Stimulated activated CD4-positive, alpha-beta T cell treated with anti-CD3 and anti-CD28 coated beads, Interleukin-15, amount 100 ng/mL, for 1 hour (primary cell): Measurements from ENCODE around the gene KRTAP10-3.

ENCODE experiments used
- DNase-seq, 2 donors: peaks; one replicate each; pipeline ENCODE4 v3.0.0-alpha.2; 2020; ENCODE audit warnings: low read depth in 1 of 2, low spot score in 1 of 2

KRTAP10-3 gene

DNA sequence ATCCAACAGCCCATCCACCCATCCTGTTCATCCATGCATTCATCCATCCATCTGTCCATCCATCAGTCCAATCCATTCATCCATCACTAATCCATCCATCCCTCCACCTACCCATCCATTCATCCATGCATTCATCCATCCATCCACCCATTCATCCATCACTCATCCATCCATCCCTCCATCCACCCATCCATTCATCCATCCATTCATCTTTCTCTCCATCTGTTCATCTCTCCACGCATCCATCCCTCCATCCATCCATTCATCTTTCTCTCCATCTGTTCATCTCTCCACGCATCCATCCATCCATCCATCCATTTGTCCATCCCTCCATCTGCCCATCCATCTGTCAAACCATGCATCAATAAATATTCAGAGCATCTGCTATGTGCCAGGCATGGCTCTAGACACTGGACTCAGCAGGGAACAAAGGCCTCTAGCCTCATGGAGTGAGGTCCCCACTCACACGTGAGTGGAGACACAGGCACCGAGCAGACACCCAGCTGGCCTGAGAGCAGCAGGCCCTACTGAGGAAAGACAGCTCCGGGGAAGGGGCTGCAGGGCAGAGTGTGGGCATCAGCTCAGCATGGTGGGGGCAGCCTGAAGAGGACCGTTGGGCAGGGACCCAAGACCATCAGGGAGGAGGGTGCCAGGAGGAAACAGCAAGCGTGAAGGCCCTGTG is 28.2 kb downstream of the KRTAP10-3 start:
- no peak for DNase-seq

DNA sequence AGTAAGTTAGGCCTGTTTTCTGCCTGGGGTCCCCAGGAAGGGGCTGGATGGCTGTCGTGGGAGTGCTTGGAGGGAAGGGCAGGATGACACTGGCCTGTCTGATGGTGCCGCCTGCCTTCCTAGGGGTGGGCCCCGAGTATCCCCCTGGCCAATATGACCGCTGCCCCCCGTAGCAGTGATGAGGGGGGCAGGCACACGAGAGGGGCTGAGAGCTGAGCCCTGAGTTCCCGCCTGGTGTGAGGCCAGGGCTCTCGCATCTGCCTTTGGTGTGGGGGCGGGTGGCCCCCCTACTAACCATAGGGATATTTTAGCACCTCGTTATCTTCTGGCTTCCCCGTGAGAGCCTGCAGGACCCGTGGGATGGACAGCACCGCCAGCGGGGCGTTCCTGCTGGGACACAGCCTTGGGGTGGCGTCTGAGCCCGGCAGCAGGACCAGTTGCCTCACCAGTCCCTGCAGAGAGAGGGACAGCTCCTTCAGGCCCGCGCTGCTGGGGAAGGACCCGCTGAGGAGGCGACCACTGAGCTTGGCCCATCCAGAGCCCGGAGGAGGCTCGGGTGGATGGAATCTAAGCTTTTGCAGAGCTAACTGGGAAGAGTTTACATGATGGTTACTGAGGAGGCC is 29.0 kb downstream of the KRTAP10-3 start:
- DNase-seq = no peak

DNA sequence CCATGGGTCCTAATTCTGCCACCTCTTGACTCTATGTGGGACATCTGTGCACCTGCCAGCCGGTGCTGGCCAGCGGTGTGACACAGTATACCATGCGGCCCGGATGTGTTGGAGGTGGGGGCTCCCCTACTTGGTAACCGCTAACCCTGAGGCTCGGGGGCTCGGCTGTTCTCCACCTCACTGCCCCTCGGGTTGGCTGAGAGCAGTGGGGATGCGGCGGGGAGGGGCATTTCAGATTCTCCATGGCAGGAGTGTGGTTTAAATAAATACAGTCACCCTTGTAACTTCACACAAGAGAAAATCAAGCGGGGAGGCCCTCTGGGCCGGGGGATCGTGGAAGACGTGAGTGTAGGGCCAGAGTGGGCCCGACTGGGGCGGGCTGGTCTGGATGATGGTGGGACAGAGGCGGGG is 29.6 kb downstream of the KRTAP10-3 start:
- DNase-seq = no peak

DNA sequence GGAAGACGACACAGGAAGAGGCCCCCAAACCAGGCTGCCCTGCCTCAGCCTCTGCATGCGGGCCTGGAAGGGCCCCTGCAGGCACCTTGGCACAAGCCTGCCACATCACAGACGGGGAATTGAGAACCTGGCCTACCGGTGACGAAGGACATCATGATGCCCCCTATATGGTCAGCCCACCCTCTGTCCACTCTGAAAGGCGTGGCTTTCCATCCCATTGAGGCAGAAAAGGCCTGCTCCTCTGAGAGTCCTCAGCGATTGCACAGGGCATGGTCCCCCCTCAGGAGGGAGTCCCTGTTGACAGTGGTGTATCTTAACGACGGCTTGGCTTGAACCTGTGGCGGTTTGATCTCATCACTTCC is 30.0 kb downstream of the KRTAP10-3 start:
- DNase-seq = no peak

DNA sequence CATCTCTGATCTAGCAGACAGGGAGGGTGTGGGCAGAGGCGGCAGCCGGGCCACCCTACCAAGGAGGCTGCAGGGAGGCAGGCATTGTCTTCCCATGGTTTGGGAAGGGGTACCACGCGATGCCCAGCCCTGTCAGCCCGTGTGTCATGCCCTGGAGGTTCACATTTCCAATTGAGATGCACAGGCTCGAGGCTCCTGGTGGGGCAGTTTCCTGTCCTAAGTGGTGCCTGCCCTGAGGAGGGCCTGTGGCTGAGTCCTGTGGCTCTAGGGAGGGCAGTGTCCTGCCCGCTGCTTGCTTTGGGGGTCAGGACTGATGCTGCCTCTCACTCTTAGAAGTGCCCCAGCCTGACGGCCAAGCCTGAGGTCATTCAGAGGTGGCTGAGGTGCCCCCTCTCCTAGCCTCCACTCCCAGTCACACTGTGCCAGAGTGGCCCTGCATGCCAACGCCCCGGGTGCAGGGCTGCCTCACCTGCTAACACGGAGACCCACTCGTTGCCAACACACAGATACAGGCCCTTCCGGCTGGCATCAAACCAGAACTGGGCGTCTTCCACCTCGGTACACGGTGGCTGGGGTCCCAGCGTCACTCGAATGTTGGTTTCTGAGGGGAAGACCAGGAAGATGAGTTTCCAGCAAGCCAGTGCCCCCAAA is 30.5 kb downstream of the KRTAP10-3 start:
- no peak for DNase-seq

DNA sequence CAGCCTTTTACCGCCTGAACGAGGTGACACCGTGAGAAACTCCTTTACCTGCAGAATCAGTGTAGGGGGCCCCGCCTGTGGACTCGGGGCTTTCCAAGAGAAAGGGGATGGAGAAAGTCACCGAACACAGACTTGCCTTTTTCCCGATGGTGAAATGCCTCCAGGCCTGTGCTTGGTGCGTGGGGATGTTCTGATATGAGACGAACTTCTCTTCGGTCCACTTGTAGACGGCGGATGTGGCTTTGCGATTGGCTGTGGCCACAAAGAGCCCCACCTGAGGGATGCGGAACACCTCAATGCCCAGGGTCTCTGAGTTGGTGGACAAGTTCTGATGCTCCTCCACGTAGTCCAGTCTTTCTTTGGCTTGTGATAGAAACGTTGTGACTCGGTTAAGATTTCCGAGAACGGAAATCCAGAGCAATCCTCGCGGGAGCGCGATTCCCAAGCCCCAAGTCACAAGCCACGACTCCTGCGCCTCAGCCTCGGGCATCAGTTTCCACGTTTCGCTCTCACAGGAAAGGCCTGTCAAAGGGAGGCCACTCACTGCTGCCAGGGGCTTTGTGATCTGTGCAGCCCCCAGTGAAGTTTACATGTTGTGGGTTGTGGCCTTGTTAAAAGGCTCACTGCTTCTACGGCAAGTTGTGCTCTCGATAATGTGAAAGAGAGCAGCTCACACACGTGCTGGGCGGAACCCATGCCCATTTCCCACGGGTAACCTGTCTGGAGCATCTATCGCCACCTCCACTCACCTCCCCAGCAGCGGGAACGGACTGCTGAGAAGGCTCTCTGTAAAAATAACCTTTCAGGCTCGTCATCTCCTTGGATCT is 31.2 kb downstream of the KRTAP10-3 start:
- no peak for DNase-seq

DNA sequence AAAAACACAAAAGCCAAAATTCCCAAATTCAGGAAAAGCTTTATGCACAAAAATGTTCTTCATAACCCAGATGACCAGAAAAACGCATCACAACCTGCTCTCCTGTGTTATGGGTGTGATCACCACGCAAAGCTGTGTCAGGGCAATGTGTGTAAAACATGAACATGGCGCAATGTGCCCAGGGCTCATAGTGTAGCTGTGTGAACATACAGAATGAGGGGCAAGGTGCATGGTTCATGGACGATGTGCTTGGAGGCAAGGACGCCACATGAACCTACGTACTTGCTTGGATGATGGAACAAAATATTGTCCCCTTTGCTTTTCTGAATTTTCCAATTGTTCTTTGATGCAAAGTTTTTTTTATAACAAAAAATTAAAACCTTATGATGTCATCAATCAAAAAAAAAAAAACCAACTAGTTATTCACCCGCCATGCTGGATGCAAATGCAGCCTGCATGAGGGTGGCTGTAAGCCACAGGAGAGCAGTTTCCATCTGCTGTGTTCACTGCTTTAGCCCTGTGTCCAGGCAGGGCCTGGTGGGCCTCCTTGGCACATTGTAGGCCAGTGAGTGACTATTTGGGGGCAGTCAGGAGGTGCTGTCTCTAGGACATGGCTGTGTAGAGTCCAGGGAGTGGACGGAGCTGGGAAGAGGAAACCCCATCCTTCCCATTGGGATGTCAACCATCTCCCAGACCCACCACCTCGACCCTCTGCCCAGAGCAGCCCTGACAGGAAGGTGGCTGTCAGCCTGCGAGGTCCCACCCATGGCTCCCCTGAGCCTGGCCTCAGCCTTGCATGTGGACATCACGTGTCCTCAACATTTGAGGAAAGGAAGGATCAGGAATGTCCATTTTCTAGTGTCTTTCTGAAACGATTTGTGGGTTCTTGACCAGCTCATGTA is 32.2 kb downstream of the KRTAP10-3 start:
- DNase-seq = no peak

DNA sequence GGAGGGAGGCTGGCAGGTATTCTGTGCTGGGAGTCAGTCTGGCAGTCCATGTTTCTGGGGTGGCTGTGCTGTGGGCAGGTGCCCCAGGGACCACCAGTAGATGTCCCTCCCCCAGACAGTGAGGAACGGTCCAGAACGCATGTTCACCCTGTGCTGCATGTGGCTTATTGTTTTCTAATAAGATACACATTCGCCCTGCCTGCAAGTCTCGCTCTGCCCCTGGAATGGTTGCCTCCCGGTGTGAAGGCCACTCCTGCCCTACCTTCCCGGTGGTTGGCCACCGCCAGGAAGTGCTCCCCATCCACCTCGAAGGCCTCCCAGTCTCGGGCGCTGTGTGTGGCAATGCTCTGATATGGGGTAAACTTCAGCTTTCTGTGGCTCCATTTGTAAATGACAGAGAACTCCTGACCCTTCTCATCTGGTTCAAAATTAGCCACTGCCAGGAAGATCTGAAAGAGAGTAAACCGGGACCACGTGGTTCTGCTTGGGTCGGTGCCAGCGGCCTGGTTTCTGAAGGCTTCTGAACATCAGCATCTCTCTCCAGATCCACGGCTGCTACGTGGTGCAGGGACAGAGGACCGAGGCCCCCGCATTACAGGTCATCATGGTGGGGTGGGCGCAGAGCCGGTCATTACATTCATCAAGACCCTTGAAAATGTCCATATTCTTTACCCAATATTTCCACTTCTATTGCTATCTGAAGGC is 33.1 kb downstream of the KRTAP10-3 start:
- DNase-seq = no peak

DNA sequence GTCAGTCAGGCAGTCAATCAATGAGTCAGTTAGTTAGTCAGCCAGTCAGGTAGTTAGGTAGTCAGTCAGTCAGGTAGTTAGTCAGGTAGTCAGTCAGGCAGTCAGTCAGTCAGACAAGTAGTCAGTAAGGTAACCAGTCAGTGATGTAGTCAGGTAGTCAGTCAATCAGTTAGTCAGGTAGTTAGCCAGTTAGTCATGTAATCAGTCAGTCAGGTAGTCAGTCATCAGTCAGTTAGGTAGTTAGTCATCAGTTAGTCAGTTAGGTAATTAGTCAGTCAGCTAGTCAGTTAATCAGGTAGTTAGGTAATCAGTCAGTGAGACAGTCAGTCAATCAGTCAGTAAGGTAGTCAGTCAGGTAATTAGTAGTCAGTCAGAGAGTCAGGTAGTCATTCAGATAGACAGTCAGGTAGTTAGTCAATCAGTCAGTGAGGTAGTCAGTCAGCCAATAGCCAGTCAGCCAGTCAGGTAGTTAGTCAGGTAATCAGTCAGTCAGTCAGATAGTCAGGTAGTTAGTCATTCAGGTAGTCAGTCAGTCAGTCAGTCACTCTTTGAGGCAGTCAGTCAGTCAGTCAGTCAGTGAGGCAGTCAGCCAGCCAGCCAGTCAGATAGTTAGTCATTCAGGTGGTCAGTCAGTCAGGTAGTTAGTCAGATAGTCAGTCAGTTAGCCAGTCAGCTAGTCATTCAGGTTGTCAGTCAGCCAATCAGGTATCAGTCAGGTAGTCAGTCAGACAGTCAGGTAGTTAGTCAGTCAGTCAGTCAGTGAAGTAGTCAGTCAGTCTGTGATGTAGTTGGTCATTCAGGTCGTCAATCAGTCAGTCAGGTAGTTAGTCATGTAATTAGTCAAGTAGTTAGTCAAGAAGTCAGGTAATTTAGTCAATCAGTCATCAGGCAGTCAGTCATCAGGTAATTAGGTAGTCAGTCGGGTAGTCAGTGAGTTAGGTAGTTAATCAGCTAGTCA is 33.9 kb downstream of the KRTAP10-3 start:
- DNase-seq = no peak

DNA sequence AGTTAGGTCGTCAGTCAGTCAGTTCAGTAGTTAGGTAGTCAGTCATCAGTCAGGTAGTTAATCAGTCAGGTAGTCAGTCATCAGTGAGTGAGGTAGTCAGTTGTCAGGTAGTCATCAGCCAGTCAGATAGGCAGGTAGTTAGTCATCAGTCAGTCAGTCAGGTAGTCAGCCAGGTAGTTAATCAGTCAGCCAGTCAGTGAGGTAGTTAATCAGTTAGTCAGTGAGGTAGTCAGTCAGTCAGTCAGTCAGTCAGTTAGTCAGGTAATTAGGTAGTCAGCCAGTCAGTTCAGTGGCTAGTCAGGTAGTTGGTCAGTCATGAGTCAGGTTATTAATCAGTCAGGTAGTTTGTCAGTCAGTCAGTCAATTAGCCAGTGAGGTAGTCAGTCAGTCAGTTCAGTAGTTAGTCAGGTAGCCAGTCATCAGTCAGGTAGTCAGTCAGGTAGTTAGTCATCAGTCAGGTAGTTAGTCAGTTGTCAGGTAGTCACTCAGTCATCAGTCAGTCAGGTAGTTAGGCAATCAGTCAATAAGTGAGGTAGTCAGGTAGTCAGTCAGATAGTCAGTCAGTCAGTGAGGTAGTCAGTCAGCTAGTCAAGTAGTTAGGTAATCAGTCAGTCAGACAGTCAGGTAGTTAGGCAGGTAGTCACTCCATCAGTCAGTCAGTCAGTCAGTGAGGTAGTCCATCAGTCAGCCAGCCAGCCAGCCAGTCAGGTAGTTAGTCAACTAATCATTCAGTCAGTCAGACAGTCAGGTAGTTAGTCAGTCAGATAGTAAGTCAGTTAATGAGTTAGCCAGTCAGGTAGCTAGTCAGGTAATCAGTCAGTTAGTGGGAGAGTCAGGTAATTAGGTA is 34.8 kb downstream of the KRTAP10-3 start:
- DNase-seq = no peak

DNA sequence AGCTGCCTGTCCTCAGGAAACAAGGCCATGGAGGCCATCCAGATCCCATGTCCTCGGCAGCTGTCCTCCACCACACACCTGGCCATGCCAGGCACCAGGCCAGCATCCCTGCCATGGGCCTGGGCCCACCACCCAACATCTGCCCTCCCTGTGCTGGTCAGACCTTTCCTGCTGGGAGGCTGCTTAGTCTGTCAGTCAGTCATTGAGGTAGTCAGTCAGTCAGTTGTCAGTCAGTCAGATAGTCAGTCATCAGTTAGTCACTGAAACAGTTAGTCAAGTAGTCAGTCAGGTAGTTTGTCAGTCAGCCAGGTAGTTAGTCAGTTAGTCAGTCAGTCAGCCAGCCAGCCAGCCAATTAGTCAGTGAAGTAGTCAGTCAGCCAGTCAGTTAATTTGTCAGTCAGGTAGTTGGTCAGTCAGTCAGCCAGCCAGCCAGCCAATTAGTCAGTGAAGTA is 35.8 kb downstream of the KRTAP10-3 start:
- no peak for DNase-seq

DNA sequence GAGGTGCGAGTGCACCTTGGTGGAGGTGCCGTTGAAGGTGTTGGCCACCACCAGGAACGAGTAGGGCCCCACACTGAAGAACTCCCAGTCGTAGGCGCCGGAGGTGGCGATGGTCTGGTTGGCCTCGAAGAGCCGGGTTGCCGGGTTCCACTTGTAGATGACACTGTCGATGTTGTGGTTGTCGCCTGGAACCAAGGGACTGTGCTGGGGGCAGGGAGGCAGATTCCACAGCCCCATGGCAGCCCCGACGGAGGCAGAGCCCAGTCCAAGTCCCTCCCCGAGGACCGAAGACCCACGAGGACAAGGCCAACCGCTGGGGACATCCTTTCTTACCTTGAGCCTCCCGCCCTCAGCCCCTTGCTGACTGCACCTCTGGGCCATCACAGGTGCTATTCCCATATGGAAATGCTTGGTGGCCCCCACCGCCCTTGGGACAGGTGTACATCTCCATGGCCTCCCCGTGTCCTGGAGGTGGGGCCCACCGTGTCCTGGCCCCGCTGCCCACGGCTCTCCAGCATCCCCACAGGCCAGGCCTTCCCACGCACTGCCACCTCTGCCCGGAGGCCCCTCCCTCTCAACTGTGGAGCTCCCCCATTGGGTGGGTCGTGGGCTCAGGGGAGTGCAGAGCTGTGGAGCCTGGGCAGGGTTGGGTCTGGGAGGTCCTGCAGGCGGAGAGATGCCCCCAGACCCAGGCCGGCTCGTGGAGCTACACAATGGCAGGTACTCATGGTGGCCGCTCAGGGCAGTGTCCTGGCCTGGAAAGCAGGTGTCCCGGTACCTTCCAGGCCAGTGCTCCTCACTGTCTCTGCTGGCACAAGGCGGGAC is 36.5 kb downstream of the KRTAP10-3 start:
- DNase-seq = no peak

DNA sequence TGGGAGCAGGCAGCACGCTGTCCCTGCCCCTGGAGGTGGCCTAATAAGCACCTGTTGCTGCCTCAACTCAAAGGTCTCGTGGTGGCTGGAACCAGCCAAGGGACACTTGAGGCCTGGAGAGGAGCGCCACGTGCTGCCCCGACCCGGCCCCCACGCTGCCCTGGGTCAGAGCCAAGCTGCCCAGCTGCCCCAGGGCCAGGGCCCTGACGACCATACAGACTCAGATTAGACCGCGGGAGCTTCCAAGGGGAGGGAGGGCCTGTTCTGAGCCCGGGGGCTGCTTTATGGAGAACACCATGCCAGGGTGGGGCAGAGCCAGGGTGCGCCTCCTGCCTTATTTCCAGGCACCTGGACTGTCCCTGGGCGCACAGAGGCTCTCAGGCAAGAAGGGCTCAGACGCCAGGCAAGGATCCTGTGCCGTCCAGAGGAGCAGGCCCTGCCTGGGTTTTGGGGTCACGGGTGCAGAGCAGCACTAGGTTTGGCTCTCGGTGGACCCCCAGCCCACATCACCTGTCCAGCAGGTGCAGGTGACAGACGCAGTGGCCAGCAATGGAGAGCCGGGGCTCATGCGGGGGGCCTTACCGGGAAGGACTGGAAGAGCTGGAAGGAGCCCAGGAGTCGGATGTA is 37.2 kb downstream of the KRTAP10-3 start:
- DNase-seq = no peak

DNA sequence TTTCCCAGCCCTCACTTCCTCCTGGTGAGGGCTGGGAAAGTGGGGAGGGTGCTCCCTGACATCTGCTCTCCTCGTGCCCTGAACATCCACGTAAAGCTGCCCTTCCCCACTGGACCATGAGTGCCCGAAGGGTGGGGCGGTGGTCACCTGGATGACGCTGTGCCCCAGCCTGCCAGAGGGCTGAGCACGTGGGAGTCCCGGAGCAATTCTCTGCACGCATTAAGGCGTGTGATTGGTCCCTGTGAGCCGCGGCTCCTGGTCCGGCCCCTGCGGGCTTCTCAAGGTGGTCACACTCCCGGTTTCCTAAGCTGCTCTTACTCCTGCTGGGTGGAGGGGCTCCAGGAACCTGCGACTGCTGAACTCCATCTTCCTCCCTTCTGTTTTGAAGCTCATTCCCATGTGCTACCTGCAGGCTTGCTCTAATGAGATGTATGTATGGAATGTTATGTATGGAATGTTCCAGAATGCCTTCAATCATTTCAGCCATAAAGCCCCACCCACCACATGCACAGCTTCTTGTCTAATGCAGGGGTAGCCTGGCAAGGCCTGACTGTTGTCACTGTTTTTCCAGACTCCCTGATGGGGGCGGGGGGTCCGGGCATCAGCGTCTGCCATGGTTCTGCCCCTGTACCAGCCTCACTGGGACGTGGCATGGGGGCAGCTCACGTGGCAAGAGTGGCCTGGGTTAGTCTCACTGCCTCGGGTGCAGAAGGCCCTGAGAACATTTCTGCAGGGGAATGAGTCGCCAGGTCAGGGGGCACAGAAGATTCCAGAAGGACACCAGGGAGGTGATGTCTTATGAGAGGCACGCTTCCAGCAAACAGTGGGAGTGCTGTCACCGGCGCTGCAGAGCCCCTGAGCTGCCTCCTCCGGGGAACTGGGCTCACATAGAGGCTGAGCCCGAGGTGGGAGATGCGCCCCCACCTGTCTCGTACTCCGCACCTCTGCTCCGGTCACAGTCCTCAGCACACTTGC is 38.0 kb downstream of the KRTAP10-3 start:
- DNase-seq = no peak
